Stimulated activated CD8-positive, alpha-beta memory T cell treated with anti-CD3 and anti-CD28 coated beads, Interleukin-2, amount 100 ng/mL, for 1 hour (primary cell): ENCODE results near the gene RPL13A.
"Not testable (repeated sequence)": the region's sequence is repeated elsewhere in the genome, so short reads cannot be mapped to it uniquely, and the experiment has no call there.

Source experiments
- DNase-seq, 2 donors: peaks; one replicate each; pipeline ENCODE4 v3.0.0-alpha.2; 2020; ENCODE audit warnings: low read depth in 2 of 2

RPL13A gene

GRCh38 chr19:49456326-49456725, 31.1 kb upstream of the RPL13A start:
- no peak for DNase-seq

- DNase-seq = no peak
Measured at GRCh38 chr19:49458567-49458903, 28.9 kb upstream of the RPL13A start.

GRCh38 chr19:49459388-49459787, 28.0 kb upstream of the RPL13A start:
- DNase-seq = no peak

- DNase-seq = not testable (repeated sequence)
Measured at GRCh38 chr19:49461130-49461529, 26.3 kb upstream of the RPL13A start.

GRCh38 chr19:49461656-49462055, 25.8 kb upstream of the RPL13A start:
- no peak for DNase-seq

GRCh38 chr19:49462492-49462891, 24.9 kb upstream of the RPL13A start:
- DNase-seq = no peak

- DNase-seq = no peak
Measured at GRCh38 chr19:49463960-49464740, 23.3 kb upstream of the RPL13A start.

GRCh38 chr19:49465371-49465770, 22.0 kb upstream of the RPL13A start:
- DNase-seq = no peak

GRCh38 chr19:49468199-49468598, 19.2 kb upstream of the RPL13A start:
- no peak for DNase-seq

GRCh38 chr19:49468746-49469447, 18.5 kb upstream of the RPL13A start:
- DNase-seq = peak; percentile 62 to 73

GRCh38 chr19:49469828-49470614, 17.4 kb upstream of the RPL13A start:
- DNase-seq = peak; percentile 59 to 67

- no peak for DNase-seq
Measured at GRCh38 chr19:49470615-49470978, 16.8 kb upstream of the RPL13A start.

- no peak for DNase-seq
Measured at GRCh38 chr19:49472936-49473335, 14.5 kb upstream of the RPL13A start.

GRCh38 chr19:49473501-49473867, 13.9 kb upstream of the RPL13A start:
- DNase-seq = not testable (repeated sequence)

- peak; percentile 78 to 79 for DNase-seq
Measured at GRCh38 chr19:49473868-49474541, 13.4 kb upstream of the RPL13A start, which contains the start of gene FLT3LG. TSS of gene FLT3LG (plus strand) at chr19:49474215. CDS start at chr19:49474640, 425 bp downstream.

GRCh38 chr19:49474542-49474924, 12.9 kb upstream of the RPL13A start:
- DNase-seq = no peak

GRCh38 chr19:49475191-49475917, 12.1 kb upstream of the RPL13A start:
- DNase-seq = no peak

GRCh38 chr19:49475995-49476880, 11.2 kb upstream of the RPL13A start:
- peak in 1 of 2 donors; percentile 47 for DNase-seq

- DNase-seq = no peak
Measured at GRCh38 chr19:49479975-49480628, 7.3 kb upstream of the RPL13A start.
